ENCODE measurements around the gene IGSF3. TPM values are rescaled to one million over a fixed set of nuclear protein-coding genes. Genes with fewer than 3 reads are reported as not detected.

IGSF3 gene
- total RNA-seq, 1 donor from 2014 or later = 34.8 TPM

- TF ChIP-seq CTCF (IDR thresholded peaks at IDR 0.05; ENCODE audit: insufficient read depth, low read length, poor library complexity, severe bottlenecking) = no peak
- H3K4me3 ChIP-seq (ENCODE audit: low read depth, low read length) = no peak overlapping the region
- DNase-seq (ENCODE audit: low read depth) = no peak
- no peaks in the 10 kb centered on the region for H3K36me3 ChIP-seq (ENCODE audit: control insufficient read depth, insufficient read depth, low read length)
- no peaks in the 10 kb centered on the region for H3K27me3 ChIP-seq (ENCODE audit: control insufficient read depth, insufficient read depth, low read length)
Measured at GRCh38 chr1:116537040-116537831, 130.3 kb downstream of the IGSF3 start.

- no peaks in the 10 kb centered on the region for H3K36me3 ChIP-seq (ENCODE audit: control insufficient read depth, insufficient read depth, low read length)
- no peaks in the 10 kb centered on the region for H3K27me3 ChIP-seq (ENCODE audit: control insufficient read depth, insufficient read depth, low read length)
- no peak overlapping the region for H3K4me3 ChIP-seq (ENCODE audit: low read depth, low read length)
- no peak for TF ChIP-seq CTCF (IDR thresholded peaks at IDR 0.05; ENCODE audit: insufficient read depth, low read length, poor library complexity, severe bottlenecking)
- no peak for DNase-seq (ENCODE audit: low read depth)
Measured at GRCh38 chr1:116534014-116534739, 133.4 kb downstream of the IGSF3 start.

- Histone ChIP-seq H3K36me3 (ENCODE audit: control insufficient read depth, insufficient read depth, low read length) (no peaks in the 10 kb centered on the region), H3K27me3 (ENCODE audit: control insufficient read depth, insufficient read depth, low read length) (no peaks in the 10 kb centered on the region), H3K4me3 (ENCODE audit: low read depth, low read length) (no peak overlapping the region)
- DNase-seq (ENCODE audit: low read depth) = no peak
- no peak for TF ChIP-seq CTCF (IDR thresholded peaks at IDR 0.05; ENCODE audit: insufficient read depth, low read length, poor library complexity, severe bottlenecking)
Measured at GRCh38 chr1:116533429-116533820, 134.1 kb downstream of the IGSF3 start.

- Histone ChIP-seq H3K27me3 (ENCODE audit: control insufficient read depth, insufficient read depth, low read length) (no peaks in the 10 kb centered on the region), H3K4me3 (ENCODE audit: low read depth, low read length) (no peak overlapping the region), H3K36me3 (ENCODE audit: control insufficient read depth, insufficient read depth, low read length) (no peaks in the 10 kb centered on the region)
- no peak for DNase-seq (ENCODE audit: low read depth)
- no peak for TF ChIP-seq CTCF (IDR thresholded peaks at IDR 0.05; ENCODE audit: insufficient read depth, low read length, poor library complexity, severe bottlenecking)
Measured at GRCh38 chr1:116532671-116533428, 134.7 kb downstream of the IGSF3 start.

GRCh38 chr1:116531917-116532316 lies 135.6 kb downstream of the IGSF3 start:
- Histone ChIP-seq H3K27me3 (ENCODE audit: control insufficient read depth, insufficient read depth, low read length) (no peaks in the 10 kb centered on the region), H3K36me3 (ENCODE audit: control insufficient read depth, insufficient read depth, low read length) (no peaks in the 10 kb centered on the region), H3K4me3 (ENCODE audit: low read depth, low read length) (no peak overlapping the region)
- TF ChIP-seq CTCF (IDR thresholded peaks at IDR 0.05; ENCODE audit: insufficient read depth, low read length, poor library complexity, severe bottlenecking) = no peak
- DNase-seq (ENCODE audit: low read depth) = no peak

All from kidney epithelial cell (primary cell).